ENCODE data around the gene PHACTR1.

- no peak for TF ChIP-seq CTCF (conservative IDR thresholded peaks at IDR 0.05; ENCODE audit: low read depth, low read length)
- no peak for TF ChIP-seq EZH2 (IDR thresholded peaks at IDR 0.05; ENCODE audit: low read length, unreplicated experiment)
These were observed 385.4 kb downstream of the PHACTR1 start for GRCh38 chr6:13101985-13102384.

All from PC-3 (cell line).